GM19025 (cell line): ENCODE measurements around the gene ZBTB22.

Experiments
- ATAC-seq: cut with Tn5 transposase; IDR thresholded peaks from one replicate; pipeline ENCODE4 v1.9.1; 2021; ENCODE audit warnings: mild to moderate bottlenecking, low read depth, moderate library complexity; ENCODE audit not compliant: unreplicated experiment

Gene ZBTB22

DNA sequence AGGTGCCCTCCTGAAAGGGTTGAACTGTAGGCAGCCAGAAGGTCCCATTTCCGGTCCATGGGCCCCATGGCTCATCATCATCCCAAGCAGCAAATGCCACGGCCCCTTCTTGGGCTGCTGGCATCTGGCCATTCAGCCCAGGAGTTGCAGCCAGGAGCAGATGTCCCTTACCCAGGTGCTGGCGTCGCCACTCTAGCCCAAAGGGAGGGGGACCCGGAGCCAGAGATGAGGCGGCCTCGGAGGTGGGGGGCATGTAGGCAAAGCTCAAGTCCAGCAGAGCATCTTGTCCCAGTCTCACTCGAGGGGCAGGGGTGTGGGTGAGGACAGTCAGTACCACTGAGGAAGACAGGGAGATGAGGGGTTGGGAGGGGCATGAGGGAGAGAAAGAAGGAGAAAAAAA is 12.5 kb downstream of the ZBTB22 start:
- ATAC-seq = no peak

DNA sequence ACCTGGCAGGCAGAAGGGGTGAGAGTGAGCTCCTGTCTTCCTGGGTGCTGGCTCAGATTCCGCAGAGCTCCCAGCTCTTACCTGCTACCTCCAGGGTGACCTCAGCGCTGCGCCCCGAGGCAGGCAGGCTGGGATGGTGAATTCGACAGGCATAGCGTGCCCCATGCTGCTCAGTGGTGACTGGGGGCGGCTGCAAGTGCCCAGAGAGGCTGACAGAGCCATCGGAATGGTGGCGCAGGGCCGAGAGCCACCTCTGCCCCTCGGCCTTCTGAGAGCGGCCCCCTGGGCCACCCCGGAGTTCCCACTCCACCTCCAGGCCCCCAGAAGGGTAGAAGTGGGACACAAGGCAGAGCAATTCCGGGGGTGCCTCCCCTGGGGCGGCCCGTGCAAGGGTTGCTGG is 13.3 kb downstream of the ZBTB22 start:
- ATAC-seq = no peak

GRCh38 chr6:33301877-33302276 is 15.7 kb downstream of the ZBTB22 start:
- ATAC-seq = no peak

- peak; percentile 67 for ATAC-seq
Observed at GRCh38 chr6:33299237-33299944, 18.2 kb downstream of the ZBTB22 start.

- ATAC-seq = peak; percentile 22
Observed at GRCh38 chr6:33298773-33299236, 18.7 kb downstream of the ZBTB22 start, which contains the start of gene RGL2. RGL2 (minus strand) TSS chr6:33298942; CDS start chr6:33298610, 332 bp downstream.

DNA sequence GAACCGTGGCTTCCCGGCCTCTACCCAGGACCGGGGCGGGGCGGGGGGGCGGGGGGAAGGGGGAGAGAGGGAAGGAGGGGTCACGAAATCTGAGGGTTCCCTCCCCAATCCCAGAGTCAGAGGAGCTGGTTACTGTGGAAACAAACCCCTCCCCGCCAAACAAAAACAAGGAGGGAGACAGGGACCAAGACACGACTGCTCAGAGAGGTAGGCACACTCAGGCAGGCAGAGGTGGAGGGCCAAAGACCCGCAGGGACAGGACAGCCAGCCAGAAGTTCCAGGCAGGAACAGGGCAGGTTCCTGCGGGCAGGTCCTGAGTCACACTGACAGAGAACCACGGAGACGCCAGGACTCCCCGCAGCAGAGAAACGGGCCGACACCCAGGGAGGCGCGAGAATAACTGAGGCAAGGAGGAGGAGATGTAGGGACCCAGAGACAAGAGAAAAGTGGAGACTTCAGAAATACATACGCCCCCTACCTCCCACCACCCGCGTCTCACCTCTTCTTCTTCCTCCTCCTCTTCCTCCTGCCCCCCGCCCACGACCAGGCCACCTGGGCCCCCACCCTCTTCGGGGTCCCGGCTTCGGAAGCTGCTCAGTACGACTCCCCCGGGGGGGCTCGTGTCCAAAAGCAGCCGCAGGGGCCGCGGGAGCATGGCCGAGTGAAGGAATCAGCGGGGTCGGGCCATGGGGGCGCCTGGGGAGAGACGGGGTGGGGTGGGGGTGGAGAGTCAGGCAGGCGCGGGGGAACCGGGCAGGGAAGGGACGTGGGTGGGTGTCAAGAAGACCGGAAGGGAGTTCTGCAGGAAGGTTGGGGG is 19.4 kb downstream of the ZBTB22 start:
- ATAC-seq = no peak

GRCh38 chr6:33297406-33297955 is 20.1 kb downstream of the ZBTB22 start:
- no peak for ATAC-seq

- no peak for ATAC-seq
Observed at GRCh38 chr6:33296797-33297405, 20.6 kb downstream of the ZBTB22 start.

DNA sequence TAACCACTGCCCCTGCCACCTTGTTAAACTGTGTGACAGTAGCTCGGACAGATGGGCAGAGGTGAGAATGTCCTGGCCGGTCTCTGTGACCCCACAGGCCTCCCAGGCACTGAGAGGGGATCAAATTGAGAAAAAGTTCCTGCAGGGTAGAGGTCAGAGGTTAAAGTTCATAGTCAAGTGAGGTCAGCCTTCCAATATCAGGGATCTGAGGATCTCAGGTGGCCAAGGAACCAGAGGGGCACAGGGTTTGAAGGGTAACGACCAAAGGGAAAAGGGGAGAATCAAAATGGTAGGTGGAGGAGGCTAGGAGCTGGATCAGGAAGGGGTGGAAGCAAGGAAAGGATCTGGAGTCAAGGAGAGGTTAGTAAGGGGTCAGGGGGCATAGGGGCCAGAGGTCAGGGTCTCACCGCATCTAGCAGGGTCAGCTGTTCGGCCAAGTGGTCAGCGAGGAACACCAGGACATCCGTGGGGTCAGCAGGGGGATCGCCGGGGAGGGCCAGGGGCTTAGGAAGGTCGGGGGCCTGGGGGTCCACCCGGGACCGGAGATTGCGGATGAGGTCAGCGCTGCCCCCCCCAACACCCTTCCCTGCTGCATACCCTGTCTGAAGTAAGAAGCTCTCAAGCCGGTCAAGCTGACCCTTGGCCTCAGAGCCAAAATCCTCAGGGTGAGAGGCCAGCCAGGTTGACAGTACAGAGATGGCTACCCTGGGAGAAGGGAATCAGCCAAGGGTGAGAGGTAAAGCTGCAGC is 21.7 kb downstream of the ZBTB22 start:
- ATAC-seq = no peak

DNA sequence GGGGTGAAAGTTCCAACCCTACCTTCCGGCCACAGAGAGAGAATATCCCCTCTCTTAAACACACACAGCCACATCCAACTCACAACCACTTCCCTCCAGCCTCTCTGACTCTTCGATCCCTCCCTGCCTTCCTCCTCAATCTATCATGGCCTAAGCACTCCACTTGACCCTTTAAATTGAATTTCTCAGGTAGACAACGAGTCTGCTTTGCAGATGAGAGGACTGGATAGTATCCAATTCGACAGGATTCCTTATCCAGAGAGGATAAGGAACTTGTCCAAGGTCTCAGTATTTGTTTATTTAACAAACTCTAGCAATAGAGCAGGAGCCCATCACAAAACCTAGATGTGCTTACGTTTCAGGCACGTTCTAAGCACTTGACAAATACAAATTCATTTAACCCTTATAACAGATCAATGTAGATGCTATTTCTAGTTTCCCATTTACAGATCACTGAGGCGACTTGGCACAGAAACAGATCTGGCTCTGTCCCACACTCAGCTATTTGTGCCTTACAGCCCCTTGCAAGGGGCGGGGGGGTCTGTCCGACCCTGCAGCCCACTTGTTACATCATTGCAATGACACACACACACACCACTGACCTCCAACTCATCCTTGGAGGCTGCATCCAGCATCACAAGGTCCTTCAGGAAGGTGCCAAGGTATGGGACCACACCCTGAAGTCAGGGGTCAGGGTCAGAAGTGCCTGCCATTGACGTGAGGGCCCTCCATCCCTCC is 23.3 kb downstream of the ZBTB22 start:
- no peak for ATAC-seq

DNA sequence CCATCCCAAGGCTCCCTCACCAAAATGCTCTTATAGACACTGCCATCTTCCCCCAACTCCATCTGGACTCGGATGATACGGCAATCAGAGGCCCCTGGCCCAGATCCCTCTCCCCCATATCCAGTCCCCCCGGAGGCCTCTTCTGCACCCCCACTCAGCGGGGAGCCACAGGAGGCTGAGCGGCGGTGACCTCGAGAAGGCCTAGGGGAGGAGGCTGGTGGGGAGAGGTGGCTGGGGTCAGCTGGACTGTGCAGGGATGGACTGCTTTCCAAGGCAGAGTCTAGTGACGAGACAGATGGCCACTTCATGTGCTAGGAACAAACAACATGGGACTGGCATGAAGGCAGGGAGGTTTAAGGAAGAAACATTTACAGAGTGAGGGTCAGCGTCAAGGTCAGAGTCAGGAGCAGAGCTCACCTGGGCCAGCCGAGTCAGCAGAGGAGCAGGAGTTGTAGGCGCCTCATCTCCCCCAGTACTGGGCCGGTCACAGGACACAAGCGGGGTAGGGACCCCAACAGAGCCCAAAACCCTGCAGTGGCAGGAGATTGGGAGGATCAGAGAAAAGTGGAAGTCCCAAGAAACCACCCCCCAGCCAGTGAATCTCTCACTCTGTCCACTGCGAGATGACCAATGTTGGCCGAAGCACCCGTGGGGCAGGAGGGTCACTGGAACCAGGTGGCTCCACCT is 24.4 kb downstream of the ZBTB22 start:
- no peak for ATAC-seq

GRCh38 chr6:33290459-33290858 is 27.1 kb downstream of the ZBTB22 start:
- no peak for ATAC-seq

DNA sequence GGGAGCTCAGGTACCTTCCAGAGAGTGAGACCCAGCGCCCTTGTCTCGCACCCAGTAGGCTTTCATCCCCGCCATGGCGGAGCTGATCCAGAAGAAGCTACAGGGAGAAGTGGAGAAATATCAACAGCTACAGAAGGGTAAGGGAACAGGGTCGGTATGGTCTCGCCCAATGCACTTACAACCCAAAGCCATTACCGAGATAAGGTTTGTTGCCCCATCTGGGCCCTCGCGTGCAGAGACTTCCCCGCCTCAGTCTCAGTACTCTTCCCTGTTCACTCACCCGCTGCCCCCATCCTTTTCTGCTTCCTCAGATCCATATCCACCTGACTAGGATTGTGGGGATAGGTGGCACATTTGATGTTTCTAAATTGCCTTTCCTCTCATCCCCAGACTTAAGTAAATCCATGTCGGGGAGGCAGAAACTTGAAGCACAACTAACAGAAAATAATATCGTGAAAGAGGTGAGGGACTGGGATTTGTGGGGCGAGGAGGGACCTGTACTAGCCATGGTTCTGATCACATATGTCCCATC is 27.7 kb downstream of the ZBTB22 start:
- ATAC-seq = no peak

DNA sequence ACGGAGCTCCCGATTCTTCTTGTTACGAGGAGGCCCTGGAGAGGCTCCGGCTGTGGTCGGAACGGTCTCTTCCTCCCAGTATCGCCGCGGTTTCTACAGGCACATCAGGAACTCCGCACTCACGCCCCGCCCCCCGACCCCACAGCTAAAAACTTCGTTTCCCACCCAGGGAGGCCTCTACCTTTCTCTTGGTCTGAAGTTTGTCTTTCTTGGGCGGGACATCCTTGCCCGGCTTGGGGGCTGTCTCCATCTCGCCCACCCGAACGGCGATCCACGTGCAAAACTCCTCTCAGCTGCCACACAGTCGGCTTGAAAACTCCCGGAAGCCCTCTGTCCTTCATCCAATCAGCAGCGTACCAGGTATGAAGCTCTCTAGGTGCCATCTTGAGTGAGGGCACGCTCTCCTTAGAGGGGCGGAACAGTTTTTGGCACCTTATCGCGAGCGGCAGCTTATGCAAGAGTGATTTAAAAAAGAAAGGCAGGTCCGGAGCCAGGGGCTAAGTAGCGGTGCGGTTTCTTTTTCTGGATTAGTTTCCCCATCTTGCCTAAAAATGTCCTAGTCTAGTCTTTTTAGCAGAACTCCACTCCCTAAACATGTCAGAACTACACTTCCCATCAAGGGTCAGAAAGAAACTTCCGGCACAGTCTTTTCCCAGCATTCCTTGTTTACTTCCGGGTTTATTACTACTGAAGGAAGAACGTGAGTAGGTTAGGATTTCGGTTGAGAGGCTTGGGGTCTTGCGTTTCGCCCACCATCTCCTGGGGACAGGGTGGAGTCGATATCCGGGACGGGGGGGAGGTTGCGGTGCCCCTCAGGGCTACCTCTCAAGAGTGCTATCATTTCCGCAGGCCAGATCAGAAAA is 28.4 kb downstream of the ZBTB22 start, which contains the start of the genes PFDN6 and WDR46:
PFDN6 (plus strand) TSS at position 681 of the 863 bp plus-strand sequence. CDS start 256 bp downstream, outside the sequence.
WDR46 (minus strand) TSS at position 319 of the 863 bp plus-strand sequence; CDS start at position 250, 69 bp downstream.
- ATAC-seq = peak; percentile 91

- ATAC-seq = no peak
Observed at GRCh38 chr6:33288141-33288920, 29.2 kb downstream of the ZBTB22 start.

- no peak for ATAC-seq
Observed at GRCh38 chr6:33286946-33287914, 30.3 kb downstream of the ZBTB22 start.
